ENCODE data around the gene PC.

Gene PC

GRCh38 chr11:66910669-66911068, 47.5 kb downstream of the PC start:
- no peak for DNase-seq (ENCODE audit: low spot score)

- no peak for DNase-seq (ENCODE audit: low spot score)
Measured at GRCh38 chr11:66910016-66910415, 48.2 kb downstream of the PC start.

GRCh38 chr11:66909181-66909580, 49.0 kb downstream of the PC start:
- no peak for DNase-seq (ENCODE audit: low spot score)

- DNase-seq (ENCODE audit: low spot score): no peak
Measured at GRCh38 chr11:66907751-66908630, 50.2 kb downstream of the PC start.

GRCh38 chr11:66906061-66906733, 52.0 kb downstream of the PC start:
- peak; percentile 16 for DNase-seq (ENCODE audit: low spot score)

GRCh38 chr11:66905631-66906030, 52.6 kb downstream of the PC start:
- DNase-seq (ENCODE audit: low spot score): no peak

GRCh38 chr11:66904981-66905521, 53.1 kb downstream of the PC start:
- DNase-seq (ENCODE audit: low spot score): no peak

GRCh38 chr11:66904561-66904960, 53.6 kb downstream of the PC start:
- DNase-seq (ENCODE audit: low spot score): no peak

GRCh38 chr11:66904055-66904454, 54.1 kb downstream of the PC start:
- DNase-seq (ENCODE audit: low spot score): peak; percentile 53

- no peak for DNase-seq (ENCODE audit: low spot score)
Measured at GRCh38 chr11:66902486-66903177, 55.6 kb downstream of the PC start.

- DNase-seq (ENCODE audit: low spot score): no peak
Measured at GRCh38 chr11:66901964-66902390, 56.2 kb downstream of the PC start.

GRCh38 chr11:66894141-66894540, 64.0 kb downstream of the PC start:
- DNase-seq (ENCODE audit: low spot score): no peak

GRCh38 chr11:66892911-66893310, 65.3 kb downstream of the PC start:
- DNase-seq (ENCODE audit: low spot score): no peak

GRCh38 chr11:66891851-66892660, 66.1 kb downstream of the PC start:
- DNase-seq (ENCODE audit: low spot score): peak; percentile 97

GRCh38 chr11:66889960-66890359, 68.2 kb downstream of the PC start:
- no peak for DNase-seq (ENCODE audit: low spot score)

- no peak for DNase-seq (ENCODE audit: low spot score)
Measured at GRCh38 chr11:66888282-66888681, 69.9 kb downstream of the PC start.

GRCh38 chr11:66887526-66887925, 70.7 kb downstream of the PC start:
- DNase-seq (ENCODE audit: low spot score): no peak

GRCh38 chr11:66886671-66887221, 71.4 kb downstream of the PC start:
- DNase-seq (ENCODE audit: low spot score): peak; percentile 84

- no peak for DNase-seq (ENCODE audit: low spot score)
Measured at GRCh38 chr11:66885950-66886440, 72.2 kb downstream of the PC start.

- no peak for DNase-seq (ENCODE audit: low spot score)
Measured at GRCh38 chr11:66885469-66885868, 72.7 kb downstream of the PC start.

- no peak for DNase-seq (ENCODE audit: low spot score)
Measured at GRCh38 chr11:66884443-66884842, 73.7 kb downstream of the PC start.
